AG04450 (cell line): Measurements from ENCODE around the gene EXOC6B. TPM values are rescaled to one million over a fixed set of nuclear protein-coding genes. Genes with fewer than 3 reads are reported as not detected.

Experiments
- CTCF ChIA-PET: fragments of 300-600, 350-600 bp; formaldehyde crosslinking; extraction: SDS; loops from one replicate; lab custom pipeline; 2022; ENCODE audit warnings: antibody characterized with exemption, inconsistent platforms; lab: Charles Lee
- POLR2A ChIA-PET: fragments of 350-600 bp; formaldehyde crosslinking; extraction: SDS; loops from one replicate; lab custom pipeline; 2021; ENCODE audit warnings: antibody characterized with exemption, inconsistent platforms; lab: Yijun Ruan, JAX
- DNase-seq: peaks from one replicate; pipeline ENCODE4 v3.0.0-alpha.2; 2011; ENCODE audit warnings: low read depth, low spot score
- H3K27ac ChIP-seq: one replicate; pipeline ENCODE4 v1.5.1; 2012; ENCODE audit warnings: low read depth, low read length, control low read depth
- H3K27me3 ChIP-seq: one replicate; pipeline ENCODE4 v1.6.0; 2012; ENCODE audit warnings: low read length; ENCODE audit not compliant: control insufficient read depth, insufficient read depth
- H3K4me3 ChIP-seq: 2 replicates; pipeline ENCODE4 v1.5.1; 2011; ENCODE audit warnings: mild to moderate bottlenecking, low read depth, low read length, control low read depth
- H3K9me3 ChIP-seq: 2 replicates; pipeline ENCODE4 v1.5.1; 2012; ENCODE audit warnings: low read length; ENCODE audit not compliant: control insufficient read depth, insufficient read depth
- CTCF ChIP-seq: IDR thresholded peaks from 2 replicates; pipeline ENCODE4 v1.5.1; 2011; ENCODE audit warnings: low read depth, low read length, control low read depth, inconsistent platforms
- polyA plus RNA-seq: library from polyadenylated mRNA; depleted of rRNA; stranded (reverse); fragments of >200 nt; gene quantifications from 2 replicates; pipeline ENCODE4 v1.2.3, GENCODE V29; 2011

Gene EXOC6B
- polyA plus RNA-seq, 1 experiment: 28.7 TPM

DNA sequence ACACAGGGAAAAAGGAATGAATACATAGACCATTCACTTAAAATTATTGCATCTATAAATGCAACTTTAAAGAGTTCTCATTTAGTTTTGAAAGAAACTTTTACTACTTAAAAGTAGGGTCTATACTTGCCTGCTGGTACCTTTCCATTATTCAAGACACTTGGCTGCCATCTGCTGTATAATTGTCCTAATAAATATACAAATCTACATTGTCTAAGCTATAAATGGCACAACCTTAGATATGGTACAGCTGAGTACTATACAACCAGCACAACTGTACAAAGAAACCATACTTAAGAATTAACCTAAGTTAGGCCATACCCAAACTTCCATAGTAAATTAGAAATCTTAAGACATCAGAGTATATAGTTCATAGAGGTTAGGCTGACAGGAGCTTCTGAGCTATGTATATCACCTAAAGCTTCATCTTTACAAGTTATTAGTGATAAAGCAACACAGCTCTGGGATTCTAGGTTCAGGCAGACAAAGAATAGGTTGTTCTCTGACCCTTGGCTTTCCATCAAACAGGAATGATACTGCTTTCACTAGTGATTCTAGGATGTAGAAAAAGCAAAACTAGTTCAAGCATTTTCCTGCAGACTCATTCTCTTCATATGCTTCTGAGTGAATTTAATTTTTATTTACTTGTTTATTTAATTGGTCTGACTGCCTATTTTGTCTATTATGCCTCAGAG, 22.1 kb downstream of the EXOC6B start:
- Histone ChIP-seq H3K4me3 (no peak overlapping the region), H3K27me3 (no peaks in the 10 kb centered on the region), H3K9me3 (peaks cover 5% of the 10 kb centered on the region; the same call in 1 of the 2 replicates), H3K27ac (no peak overlapping the region)
- no peak for TF ChIP-seq CTCF
- POLR2A ChIA-PET: interaction anchor here (0.6 kb wide), 1 partner anchor 97 kb away, joined by 3 read pairs; no protein-coding TSS in a partner anchor
- CTCF ChIA-PET: interaction anchor here (0.9 to 1.5 kb wide), 4 partner anchors 24 to 59 kb away, joined by 3 to 6 read pairs (median 4); no protein-coding TSS in a partner anchor
- DNase-seq: no peak

DNA sequence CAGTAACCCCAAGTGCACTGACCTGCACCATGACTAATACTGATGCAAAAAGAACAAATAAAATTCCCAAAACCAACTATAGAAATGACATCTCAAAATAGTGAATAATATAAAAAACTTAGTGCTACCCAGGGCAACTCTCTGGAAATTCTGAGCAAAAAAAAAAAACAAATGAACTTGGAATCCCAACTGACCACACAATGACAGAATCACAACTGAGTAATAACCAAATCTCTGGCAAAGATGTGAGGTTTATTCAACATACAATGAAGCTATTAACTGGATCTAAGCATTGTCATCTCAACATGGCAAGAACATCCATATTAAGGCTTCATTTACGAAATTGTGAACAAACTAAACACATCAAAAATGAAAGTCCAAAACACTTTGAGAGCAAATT, 22.7 kb downstream of the EXOC6B start:
- ChIA-PET CTCF (interaction anchor here (0.9 to 1.5 kb wide), 4 partner anchors 23 to 59 kb away, joined by 3 to 6 read pairs (median 4); no protein-coding TSS in a partner anchor), POLR2A (no interaction called here)
- Histone ChIP-seq H3K4me3 (no peak overlapping the region), H3K9me3 (no peaks in the 10 kb centered on the region), H3K27ac (no peak overlapping the region), H3K27me3 (no peaks in the 10 kb centered on the region)
- DNase-seq: no peak
- TF ChIP-seq CTCF: no peak

DNA sequence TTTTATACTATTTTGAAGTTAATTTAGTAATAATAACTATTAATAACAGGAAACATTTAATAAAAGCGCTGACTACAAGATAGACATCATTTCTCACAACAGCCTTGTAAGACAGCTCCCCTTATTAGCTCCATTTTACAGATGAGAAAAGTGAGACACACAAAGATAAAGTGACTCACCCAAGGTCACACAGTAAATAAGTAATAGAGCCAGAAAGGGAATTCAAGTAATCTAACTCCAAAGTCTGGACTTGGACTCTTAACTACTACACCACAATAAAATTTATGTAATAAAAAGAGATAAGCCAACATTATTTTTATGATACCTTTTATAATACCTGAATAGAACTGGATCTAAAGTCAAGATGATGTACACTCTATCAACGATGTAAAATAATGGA, 25.3 kb downstream of the EXOC6B start:
- TF ChIP-seq CTCF: no peak
- H3K4me3 ChIP-seq: no peak overlapping the region
- ChIA-PET CTCF (no interaction called here), POLR2A (no interaction called here)
- DNase-seq: no peak
- no peaks in the 10 kb centered on the region for H3K27me3 ChIP-seq
- no peaks in the 10 kb centered on the region for H3K9me3 ChIP-seq
- no peak overlapping the region for H3K27ac ChIP-seq

DNA sequence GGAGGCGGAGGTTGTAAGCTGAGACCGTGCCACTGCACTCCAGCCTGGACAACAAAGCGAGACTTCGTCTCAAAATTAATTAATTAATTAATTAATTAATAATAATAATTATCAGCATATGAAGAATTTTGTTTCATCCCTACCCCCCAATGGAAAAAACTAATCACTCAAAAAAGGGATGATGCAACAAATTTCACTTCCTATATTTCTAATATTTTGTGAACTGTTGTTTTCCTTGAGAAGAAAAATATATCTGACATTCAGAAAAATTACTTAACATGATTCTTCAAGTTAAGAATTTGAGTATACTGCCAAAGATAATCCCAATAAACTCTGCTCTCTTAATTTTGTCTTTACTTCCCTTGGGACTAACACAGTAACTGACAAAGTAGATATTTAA, 28.1 kb downstream of the EXOC6B start:
- Histone ChIP-seq H3K9me3 (no peaks in the 10 kb centered on the region), H3K27me3 (no peaks in the 10 kb centered on the region), H3K27ac (no peak overlapping the region), H3K4me3 (no peak overlapping the region)
- POLR2A ChIA-PET: no interaction called here
- CTCF ChIA-PET: interaction anchor here (1.3 kb wide), 1 partner anchor 64 kb away, joined by 4 read pairs; no protein-coding TSS in a partner anchor
- DNase-seq: no peak
- no peak for TF ChIP-seq CTCF

GRCh38 chr2:72796766-72797165, 29.1 kb downstream of the EXOC6B start:
- ChIA-PET CTCF (interaction anchor here (0.6 to 1.3 kb wide), 2 partner anchors 65 to 71 kb away, joined by 3 to 4 read pairs; no protein-coding TSS in a partner anchor), POLR2A (no interaction called here)
- Histone ChIP-seq H3K9me3 (no peaks in the 10 kb centered on the region), H3K27ac (no peak overlapping the region), H3K27me3 (no peaks in the 10 kb centered on the region), H3K4me3 (no peak overlapping the region)
- no peak for DNase-seq
- no peak for TF ChIP-seq CTCF
